ENCODE measurements around the gene SLC24A3. TPM values are rescaled to one million over a fixed set of nuclear protein-coding genes. Genes with fewer than 3 reads are reported as not detected.
A peak's percentile ranks its signal among the peaks of the same experiment; 100 is the strongest.

The SLC24A3 gene
- total RNA-seq, 1 donor from 2014 or later = 33.5 TPM

- no peak for DNase-seq
Observed at GRCh38 chr20:19720991-19721390, 508.5 kb downstream of the SLC24A3 start.

- no peak for DNase-seq
Observed at GRCh38 chr20:19723051-19723450, 510.6 kb downstream of the SLC24A3 start.

GRCh38 chr20:19723813-19724430 is 511.5 kb downstream of the SLC24A3 start:
- DNase-seq = no peak

GRCh38 chr20:19725373-19725772 is 512.9 kb downstream of the SLC24A3 start:
- DNase-seq = no peak

- DNase-seq = no peak
Observed at GRCh38 chr20:19725814-19726525, 513.5 kb downstream of the SLC24A3 start.

- DNase-seq = no peak
Observed at GRCh38 chr20:19727251-19727847, 514.9 kb downstream of the SLC24A3 start.

GRCh38 chr20:19729672-19730071 is 517.2 kb downstream of the SLC24A3 start:
- DNase-seq = no peak

GRCh38 chr20:19730706-19731105 is 518.3 kb downstream of the SLC24A3 start:
- DNase-seq = no peak

- no peak for DNase-seq
Observed at GRCh38 chr20:19734811-19735210, 522.4 kb downstream of the SLC24A3 start.

- peak; percentile 79 for DNase-seq
Observed at GRCh38 chr20:19735446-19735845, 523.0 kb downstream of the SLC24A3 start.

- no peak for DNase-seq
Observed at GRCh38 chr20:19737025-19737424, 524.6 kb downstream of the SLC24A3 start.

GRCh38 chr20:19738951-19739350 is 526.5 kb downstream of the SLC24A3 start:
- no peak for DNase-seq

GRCh38 chr20:19739351-19739750 is 526.9 kb downstream of the SLC24A3 start:
- DNase-seq = no peak

GRCh38 chr20:19740512-19740911 is 528.1 kb downstream of the SLC24A3 start:
- DNase-seq = no peak

- no peak for DNase-seq
Observed at GRCh38 chr20:19741924-19742323, 529.5 kb downstream of the SLC24A3 start.

- no peak for DNase-seq
Observed at GRCh38 chr20:19742974-19743639, 530.7 kb downstream of the SLC24A3 start.

- DNase-seq = no peak
Observed at GRCh38 chr20:19743640-19743995, 531.2 kb downstream of the SLC24A3 start.

GRCh38 chr20:19745106-19745505 is 532.7 kb downstream of the SLC24A3 start:
- peak; percentile 75 for DNase-seq

- DNase-seq = no peak
Observed at GRCh38 chr20:19745584-19745983, 533.1 kb downstream of the SLC24A3 start.

- DNase-seq = no peak
Observed at GRCh38 chr20:19746396-19746795, 534.0 kb downstream of the SLC24A3 start.

- DNase-seq = no peak
Observed at GRCh38 chr20:19747903-19748302, 535.5 kb downstream of the SLC24A3 start.

- DNase-seq = no peak
Observed at GRCh38 chr20:19748681-19749080, 536.2 kb downstream of the SLC24A3 start.

- DNase-seq = peak; percentile 52
Observed at GRCh38 chr20:19749618-19750071, 537.2 kb downstream of the SLC24A3 start.

All from tongue (tissue), 2 donors.